ENCODE measurements around the gene TGM1.

TGM1 gene

DNA sequence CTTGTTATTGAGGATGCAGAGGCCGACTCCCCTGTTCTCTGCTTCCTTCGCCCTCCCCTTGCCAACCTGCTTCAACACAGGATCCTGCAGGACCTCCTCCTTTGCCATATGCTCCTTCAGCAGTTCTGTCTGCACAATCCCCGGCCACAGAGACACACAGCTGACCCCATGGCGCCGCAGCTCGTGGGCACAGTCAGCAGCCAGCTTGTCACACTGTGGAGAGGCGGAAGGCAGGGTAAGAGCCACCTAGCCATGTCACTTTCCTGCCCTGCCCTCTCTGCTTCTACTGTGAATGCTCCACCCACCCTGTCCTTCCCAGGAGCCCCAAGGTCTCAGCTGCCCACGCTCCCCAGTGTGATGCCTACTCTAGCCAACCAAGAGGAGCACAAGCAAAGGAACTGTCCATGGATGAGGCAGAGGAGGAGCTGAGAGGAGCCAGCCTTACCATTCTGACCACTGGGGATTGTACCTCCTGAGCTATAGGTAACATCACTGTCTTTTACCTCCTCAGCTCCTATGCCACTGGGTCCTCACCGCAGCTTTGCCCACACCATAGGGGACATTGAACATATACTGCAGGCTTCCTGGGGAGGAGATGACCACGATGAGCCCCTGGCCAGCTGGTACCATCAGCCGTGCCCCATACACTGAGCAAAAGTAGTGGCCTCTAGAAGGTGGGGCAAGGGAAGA is 29.3 kb upstream of the TGM1 start:
- DNase-seq (ENCODE audit: low read depth) = no peak

DNA sequence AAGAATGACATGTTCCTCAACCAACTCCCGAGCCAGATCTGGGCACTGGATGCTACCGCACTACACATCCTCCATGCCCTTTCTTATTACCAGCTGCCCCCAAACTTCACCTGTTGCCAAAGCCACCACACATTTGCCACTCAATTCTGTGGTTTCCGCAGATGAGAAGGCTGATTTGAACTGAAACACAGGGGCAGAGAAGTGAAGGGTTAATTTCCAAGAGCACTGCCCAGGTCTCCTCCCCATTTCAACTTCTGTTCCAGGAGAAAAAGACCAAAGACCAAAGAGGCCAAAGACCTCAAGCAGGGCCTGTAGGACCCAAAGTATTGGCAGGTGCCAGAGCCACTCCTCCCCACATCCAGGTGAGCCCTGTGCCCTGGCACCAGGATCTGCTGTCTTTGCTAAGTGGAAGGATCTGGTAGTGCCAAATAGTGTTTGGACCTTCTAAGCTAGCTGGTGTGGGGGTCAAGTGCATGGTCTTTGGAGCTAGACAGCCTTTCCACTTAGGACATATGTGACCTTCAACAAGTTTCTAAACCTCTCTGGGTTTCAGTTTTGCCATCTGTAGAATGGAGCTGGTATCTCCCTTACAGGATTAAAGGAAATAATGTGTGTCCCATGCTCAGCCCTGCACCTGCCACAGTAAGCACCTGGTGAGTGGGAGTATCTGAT is 28.6 kb upstream of the TGM1 start:
- no peak for DNase-seq (ENCODE audit: low read depth)

DNA sequence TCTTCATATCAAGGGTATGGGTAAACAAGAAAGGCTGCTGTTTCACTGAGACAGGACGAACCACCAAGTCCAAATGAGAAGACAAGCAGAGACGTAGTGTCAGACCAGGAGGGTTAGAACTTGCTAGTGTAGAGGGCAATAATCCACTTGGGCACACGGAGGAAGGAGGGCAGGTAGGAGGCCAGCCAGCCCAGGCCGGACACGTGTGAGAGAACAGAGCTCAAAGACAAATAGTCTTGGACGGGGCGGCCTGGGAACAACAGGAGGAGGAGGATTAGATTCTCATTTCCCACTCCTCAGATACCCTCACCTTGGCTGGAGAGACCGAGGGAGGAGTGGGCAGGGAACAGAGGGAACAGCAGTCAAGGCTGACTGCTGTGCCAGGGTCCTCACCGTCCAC is 27.8 kb upstream of the TGM1 start:
- no peak for DNase-seq (ENCODE audit: low read depth)

DNA sequence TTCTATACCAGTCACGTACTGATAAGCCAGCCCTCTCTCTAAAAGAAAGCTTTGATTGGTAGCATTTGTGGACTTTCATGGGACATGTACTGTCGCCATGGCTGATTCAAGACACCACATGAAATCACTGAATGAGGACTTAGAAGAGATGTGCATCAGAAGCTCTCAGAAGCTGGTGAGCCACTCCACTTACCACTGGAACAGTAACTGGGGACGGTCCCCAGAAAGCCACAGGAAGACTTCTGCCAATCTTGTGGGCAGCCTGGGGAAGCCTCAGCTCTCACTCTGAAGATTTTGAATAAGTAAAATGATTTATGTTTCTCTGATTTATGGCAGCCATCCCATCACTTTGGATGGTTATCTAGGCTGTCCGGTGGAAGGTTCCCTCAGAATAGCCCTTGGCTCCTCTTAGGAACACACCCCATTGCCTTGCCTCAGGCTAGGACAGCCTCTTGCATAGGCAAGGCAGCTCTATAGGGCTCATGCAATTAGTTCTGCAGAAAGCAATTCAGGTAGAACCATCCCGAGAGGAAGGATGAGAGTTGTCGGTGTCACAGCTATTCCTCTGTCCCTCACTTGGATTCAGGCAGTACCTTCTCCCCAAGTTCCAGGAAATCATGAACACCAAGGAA is 26.8 kb upstream of the TGM1 start:
- no peak for DNase-seq (ENCODE audit: low read depth)

DNA sequence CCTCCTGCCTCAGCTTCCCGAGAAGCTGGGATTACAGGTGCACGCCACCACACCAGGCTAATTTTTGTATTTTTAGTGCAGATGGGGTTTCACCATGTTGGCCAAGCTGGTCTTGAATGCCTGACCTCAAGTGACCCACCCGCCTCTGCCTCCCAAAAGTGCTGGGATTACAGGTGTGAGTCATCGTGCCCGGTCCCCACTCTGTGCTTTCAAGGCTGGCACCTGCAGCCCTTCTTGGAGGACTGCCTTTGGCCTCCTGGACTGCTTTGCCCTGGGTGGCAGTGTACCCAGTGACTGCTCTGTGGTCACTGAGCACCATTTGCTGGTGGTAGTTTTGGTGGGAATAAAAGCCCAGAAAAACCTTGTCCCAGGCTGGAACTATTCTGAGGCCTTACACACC is 24.0 kb upstream of the TGM1 start:
- no peak for DNase-seq (ENCODE audit: low read depth)

DNA sequence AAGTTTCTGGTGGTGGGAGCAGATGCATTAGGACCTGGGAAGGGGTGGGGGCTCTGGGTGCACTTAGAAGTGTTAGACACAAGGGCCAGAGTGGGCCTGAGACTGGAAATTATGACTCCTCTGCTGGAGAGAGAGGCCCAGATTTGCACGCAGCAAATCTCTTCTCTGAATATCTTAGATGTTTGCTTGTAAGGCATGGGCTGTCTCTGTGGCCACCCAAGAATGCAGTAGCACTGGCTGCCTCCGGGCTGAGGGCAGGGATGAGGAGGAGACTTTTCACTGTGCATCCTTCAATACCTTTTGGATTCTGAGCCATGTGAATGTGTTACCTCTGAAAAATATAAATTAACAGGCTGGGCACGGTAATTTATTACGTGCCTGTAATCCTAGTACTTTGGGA is 22.4 kb upstream of the TGM1 start:
- DNase-seq (ENCODE audit: low read depth) = no peak

DNA sequence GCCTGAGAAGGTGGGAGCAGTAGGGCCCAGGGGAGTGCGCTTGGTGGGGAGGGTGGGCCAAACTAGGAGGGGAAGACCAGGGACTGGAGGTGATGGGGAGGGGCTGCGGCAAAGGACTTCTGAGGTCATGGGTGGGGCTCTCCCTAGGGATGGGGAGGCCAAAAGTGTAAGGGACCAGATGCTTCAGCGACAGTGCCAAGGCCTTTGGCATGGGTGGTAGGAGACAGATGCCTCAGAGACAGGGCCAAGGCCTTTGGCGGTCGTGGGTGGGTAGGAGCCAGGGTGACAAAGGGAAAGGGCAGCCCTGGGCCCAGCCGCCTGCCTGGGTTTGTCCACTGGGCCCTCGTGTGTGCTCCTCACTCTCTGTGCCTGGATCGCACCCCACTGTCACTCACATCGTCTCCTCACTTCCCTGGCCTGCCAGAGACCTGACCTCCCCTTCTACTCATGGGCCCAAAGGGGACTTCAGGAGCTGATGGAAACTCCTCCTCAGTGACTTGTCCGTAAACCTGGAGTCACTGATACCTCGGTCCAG is 21.6 kb upstream of the TGM1 start:
- DNase-seq (ENCODE audit: low read depth) = no peak

DNA sequence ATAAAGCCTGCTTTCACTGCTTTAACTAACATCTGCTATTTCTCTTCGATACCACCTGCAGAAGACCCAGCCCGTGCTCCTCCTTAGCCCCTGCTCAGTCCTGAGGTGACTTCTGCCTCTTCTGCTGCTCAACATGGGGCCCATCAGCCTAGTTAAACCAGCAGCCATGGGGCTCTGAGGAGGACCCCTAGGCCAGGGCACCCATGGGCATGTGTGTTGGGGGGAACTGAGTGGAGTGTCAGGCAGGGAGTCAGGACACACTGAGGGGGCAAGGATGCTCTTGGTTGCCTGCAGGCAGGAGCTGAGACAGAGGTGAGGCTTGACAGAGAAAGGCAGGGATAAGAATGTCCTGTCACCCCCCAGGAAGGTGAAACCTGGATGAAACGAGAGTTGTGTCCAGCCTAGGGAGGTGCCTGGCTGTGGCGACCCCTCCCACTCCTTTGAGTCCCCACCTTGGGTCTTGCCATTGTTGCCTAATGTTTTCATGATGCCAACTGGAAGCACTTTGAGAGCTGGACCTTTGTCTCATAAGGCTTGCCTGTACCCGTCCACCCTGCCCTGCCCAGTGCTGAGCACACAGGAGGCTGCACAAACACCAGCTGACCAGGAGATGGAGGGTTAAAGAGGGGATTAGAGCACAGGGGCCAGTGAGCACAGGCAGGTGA is 21.0 kb upstream of the TGM1 start:
- DNase-seq (ENCODE audit: low read depth) = no peak

DNA sequence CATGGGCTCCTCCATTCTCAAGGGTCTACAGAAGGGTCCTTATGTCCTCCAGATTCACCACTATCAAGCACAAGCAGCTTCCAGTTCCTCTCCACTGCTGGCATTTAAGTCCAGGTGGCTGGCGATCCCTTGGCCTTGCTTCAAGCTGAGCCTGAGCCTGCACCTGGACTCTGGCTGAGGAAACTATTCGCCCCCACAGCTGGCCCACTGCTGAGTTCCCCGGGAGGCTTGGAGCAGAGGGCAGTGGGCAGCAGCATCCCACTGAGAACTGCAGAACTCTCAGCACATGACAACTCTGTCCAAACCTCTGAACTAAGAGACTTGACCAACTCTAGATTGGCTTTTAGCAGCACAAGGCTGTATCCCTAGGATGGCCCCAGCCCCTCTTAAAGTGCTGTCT is 19.8 kb upstream of the TGM1 start:
- DNase-seq (ENCODE audit: low read depth) = no peak

DNA sequence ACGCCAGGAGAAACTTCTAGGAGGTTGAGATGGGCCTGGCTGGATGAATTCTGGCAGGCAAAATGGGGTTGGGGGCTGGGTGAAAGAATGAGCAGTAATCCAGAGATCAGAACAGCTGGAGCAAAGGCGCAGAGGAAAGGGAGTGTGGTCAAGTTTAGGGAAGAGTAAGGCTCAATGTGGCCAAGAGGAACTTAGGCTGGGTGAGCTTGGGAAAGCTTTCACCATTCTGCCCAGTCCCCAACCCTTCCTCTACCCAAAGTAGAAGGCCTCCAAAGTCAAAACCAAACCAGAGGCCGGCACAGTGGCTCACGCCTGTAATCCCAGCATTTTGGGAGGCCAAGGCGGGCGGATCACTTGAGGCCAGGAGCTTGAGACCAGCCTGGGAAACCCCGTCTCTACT is 18.7 kb upstream of the TGM1 start:
- DNase-seq (ENCODE audit: low read depth) = no peak

DNA sequence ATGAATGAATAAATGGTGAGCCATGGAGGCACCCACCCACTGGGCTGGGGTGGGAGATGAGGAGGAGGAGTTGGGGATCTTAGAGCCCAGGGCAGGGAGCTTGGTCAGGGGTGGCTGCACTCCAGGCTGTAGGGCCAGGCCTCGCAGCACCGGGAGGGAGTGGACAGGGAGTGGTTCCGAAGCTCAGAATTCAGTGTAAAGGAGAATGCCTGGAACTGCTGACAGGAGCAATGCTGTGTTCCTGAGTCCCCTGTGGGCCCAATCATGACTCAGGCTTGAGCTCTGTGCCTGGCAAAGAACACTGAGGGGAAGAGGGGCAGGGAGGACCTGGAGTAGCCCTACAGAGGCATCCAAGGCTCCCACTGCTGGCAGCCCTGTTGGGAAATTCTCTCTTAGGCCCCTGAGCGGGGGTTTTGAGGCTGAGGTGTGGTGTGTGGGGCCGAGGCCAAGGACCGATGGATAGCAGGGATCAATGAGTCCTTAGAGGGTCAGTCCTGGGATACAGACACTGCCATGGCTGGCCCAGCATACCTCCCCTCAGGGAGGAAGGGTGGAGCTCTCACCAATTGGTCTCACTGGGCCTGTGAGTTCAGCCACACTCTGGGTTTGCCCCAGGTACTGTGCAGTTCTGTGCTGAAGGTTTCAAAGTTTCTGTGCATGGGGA is 18.0 kb upstream of the TGM1 start:
- DNase-seq (ENCODE audit: low read depth) = no peak

DNA sequence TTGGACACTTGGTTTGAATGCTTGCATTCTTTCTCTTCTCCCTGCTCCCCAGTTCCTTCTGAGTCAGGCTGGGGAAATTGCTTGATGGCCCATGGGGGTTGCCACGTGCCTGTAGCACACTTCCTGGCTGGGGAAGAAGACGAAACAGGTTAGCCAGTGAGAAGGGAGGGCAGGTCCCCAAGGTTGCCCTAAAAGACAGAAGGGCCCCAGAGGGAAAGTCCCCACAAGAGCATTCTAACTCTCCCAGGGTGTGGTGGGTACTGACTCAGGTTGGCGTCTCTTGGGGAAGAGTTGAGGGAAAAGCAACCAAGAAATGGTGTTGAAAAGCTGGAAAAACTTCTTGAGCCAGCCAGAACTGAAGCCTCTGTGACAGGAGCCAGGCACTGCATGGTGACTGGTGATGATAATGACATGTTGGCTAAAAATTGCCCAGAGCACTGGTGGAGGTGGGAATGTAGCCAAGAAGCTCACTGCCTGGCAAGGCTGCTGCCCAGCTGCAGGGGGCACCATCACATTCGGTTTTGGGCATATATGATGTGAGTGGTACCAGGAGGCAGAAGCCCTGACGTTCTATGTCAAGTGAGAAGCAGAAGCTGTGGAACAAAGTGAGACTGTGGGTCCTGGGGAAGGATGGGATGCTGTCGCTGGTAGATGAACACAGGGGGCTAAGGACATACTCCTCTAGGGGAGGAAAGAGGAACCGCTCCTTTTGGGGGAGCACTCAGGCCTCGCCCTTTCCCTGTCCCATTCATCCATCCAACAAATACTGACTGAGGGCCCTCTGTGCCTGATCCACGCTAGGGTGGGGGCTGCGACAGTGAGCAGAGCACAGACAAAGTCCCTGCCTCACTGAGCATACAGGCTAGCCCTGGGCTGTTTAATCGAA is 16.6 kb upstream of the TGM1 start:
- DNase-seq (ENCODE audit: low read depth) = no peak

DNA sequence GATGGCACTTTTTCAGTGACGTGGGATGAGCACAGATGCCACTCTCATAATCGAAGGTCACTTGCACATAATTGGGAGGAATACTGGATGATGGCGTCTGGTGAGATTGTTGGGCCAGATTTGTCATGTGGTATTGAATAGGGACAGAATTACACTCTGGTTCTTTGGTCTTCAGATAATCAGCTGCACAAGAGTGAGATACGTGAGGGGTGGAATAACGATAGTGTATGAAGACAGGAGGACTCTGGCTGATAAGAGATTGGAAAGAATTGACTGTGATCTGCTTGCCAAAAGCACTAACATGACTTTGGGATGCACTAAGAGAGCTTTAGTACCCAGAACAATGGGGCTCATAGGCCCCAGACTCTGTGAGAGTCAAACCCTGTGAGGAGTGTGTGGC is 15.4 kb upstream of the TGM1 start:
- no peak for DNase-seq (ENCODE audit: low read depth)

DNA sequence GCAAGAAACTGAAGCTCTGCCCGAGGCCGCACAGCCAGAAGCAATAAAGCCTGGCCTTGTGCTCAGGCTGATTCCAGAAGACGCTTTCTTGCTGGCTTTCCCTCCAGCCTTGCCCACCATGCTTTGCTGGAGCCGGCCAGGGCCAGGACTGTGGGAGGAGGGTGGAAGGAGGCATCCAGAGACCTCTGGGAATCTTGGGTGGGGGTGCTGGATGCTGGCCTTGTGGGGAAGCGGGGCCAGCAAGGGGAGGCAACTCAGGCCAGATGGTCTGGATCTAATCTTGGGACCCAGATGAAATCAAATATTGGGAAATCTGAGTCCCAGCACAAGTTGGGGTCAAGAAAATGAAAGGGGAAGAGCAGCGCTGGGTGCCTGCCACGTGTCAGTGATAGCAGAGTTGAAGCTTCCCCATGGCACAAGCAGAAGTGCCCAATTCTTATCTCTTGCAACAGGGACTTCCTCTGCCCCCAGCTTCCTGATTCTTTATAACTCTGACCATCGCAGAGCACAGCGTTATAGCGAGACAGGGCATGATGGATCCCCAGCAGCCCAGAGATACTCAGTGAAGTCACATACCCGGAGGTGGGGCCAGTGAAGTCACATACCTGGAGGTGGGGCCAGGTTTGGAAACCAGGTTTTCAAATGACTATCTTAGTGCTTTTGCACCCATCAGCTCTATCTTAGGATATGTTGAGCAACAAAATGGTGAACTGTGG is 14.8 kb upstream of the TGM1 start:
- no peak for DNase-seq (ENCODE audit: low read depth)

DNA sequence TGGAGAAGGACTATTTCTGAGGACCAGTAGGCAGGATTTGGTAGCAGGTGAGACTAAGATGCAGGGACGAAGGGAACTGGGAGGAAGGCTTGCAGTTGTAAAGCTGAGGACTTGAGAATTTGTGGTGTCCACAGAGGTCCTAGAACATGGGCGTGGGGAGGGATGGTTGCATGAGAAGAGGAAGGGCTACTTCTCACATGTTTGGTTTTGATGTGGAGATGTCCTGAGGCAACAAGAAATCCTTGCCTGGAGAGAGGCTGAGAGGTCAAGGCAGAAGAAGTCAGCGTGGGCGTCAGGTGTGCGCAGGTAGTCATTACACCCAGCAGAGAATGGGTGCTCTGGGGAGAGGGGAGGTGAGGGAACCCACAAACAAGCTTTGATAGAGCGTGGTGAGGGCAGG is 14.1 kb upstream of the TGM1 start:
- no peak for DNase-seq (ENCODE audit: low read depth)

DNA sequence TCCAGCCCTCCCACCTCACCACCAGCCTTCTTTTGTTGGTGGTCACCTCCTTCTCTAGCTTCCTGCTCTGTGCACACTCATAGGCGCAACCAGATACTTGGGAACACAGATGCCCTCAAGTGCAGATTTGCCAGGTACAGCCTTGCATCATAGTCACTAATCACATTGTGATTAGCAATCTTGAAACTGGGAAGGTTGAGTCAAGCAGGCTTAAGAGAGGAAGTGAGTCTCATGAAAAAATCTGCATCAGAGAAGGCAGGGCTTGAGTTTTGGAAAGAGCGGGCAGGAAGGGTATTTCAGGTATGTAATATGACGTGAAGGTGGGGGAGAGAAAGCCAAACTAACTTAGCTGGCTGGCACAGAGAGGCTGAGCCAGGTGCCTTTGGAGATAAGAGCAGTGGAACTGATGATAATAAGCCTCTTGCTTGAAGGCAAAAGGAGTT is 11.1 kb upstream of the TGM1 start:
- DNase-seq (ENCODE audit: low read depth) = no peak

DNA sequence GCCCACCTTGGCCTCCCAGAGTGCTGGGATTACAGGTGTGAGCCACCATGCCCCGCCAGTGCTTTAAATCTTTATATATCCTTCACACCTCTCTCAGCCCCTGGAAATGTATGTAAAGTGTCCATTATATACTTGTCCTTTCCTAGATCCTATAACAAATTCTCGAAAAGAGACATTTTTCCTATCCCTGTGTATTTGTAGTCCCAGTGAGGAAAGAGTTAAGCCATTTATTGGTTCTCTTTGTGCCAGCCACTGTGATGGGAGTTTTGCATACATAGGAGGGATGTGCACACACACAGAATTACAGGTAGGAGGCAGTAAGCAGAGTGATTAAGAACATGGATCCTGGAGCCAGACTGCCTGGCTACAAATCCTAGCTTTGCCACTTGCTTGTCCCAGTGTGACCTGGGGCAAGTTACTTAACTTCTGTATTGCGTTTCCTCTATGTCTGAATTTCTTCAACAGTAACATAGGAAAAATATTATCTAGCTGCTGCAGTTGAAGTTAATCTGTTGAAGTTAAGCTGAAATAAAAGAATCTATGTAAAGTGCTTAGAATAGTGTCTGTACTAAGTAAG is 10.5 kb upstream of the TGM1 start:
- DNase-seq (ENCODE audit: low read depth) = no peak

DNA sequence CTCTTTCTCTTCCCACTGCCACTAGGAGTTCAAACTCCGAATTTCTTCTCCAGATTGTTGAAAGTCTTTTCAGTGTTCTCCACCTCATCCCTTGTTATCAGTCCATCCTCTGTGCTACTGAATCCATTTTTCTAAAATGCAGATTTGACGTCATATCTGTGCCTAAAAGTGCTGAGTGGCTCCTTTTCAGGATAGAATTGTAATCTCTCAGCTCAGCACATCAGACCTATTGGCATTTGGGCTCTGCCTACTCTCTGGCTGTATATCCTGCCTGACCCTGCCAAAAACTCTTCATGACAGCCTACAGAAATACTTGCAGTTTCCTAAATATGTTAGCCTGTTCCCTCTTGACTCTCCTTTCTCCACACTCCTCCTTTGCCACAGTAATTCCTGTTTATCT is 9.5 kb upstream of the TGM1 start:
- no peak for DNase-seq (ENCODE audit: low read depth)

DNA sequence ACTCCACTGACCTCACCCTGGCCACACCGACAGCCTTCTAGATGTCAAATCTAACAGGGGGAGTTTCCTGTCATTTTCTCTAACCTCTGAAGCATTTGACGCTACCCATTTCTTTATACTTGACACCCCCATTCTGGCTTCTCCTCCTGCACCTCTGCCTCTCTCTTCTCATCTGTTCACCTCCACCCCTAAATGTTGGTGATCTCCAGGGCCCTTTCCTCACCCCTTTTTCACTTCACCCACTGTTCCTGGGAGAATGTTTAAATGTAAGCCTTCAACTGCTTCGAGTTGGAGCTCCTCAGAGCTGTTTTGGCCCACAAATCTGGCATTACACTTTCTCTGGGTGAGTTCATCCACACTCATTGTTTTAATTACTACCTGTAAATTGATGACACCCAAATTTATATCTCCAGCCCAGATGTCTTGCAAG is 8.9 kb upstream of the TGM1 start:
- no peak for DNase-seq (ENCODE audit: low read depth)

Measured in stimulated activated CD8-positive, alpha-beta memory T cell treated with anti-CD3 and anti-CD28 coated beads, Interleukin-7, amount 100 ng/mL, for 24 hours (primary cell).